Cardiac ventricle fibroblast (primary cell): ENCODE measurements around the gene INHBC. TPM values are rescaled to one million over a fixed set of nuclear protein-coding genes. Genes with fewer than 3 reads are reported as not detected.

Source experiments
- total RNA-seq: library from RNA; depleted of rRNA; stranded (reverse); fragments of >200 nt; gene quantifications from 2 replicates; pipeline ENCODE4 v1.2.3, GENCODE V29; 2015

The INHBC gene, protein sequence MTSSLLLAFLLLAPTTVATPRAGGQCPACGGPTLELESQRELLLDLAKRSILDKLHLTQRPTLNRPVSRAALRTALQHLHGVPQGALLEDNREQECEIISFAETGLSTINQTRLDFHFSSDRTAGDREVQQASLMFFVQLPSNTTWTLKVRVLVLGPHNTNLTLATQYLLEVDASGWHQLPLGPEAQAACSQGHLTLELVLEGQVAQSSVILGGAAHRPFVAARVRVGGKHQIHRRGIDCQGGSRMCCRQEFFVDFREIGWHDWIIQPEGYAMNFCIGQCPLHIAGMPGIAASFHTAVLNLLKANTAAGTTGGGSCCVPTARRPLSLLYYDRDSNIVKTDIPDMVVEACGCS
- not detected in 2 replicates for total RNA-seq

DNA sequence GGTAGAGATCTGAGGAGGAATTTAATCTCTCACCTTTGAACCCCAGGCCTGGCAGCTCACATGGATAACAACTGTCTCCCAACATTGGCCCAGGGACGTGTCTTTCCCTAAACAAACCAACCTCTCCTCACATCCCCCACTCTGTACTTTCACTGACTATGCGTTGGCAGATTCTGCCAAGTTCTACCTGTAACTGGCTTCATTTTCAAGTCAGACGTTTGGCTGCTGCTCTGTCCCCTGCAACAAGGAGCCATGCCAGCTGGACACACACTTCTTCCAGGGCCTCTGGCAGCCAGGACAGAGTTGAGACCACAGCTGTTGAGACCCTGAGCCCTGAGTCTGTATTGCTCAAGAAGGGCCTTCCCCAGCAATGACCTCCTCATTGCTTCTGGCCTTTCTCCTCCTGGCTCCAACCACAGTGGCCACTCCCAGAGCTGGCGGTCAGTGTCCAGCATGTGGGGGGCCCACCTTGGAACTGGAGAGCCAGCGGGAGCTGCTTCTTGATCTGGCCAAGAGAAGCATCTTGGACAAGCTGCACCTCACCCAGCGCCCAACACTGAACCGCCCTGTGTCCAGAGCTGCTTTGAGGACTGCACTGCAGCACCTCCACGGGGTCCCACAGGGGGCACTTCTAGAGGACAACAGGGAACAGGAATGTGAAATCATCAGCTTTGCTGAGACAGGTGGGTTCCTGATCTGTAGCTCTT is at the start of gene INHBC:
Gene INHBC, plus strand, starts transcription at position 268 of the 707 bp plus-strand sequence. Its CDS starts 103 bp downstream, at position 371.

DNA sequence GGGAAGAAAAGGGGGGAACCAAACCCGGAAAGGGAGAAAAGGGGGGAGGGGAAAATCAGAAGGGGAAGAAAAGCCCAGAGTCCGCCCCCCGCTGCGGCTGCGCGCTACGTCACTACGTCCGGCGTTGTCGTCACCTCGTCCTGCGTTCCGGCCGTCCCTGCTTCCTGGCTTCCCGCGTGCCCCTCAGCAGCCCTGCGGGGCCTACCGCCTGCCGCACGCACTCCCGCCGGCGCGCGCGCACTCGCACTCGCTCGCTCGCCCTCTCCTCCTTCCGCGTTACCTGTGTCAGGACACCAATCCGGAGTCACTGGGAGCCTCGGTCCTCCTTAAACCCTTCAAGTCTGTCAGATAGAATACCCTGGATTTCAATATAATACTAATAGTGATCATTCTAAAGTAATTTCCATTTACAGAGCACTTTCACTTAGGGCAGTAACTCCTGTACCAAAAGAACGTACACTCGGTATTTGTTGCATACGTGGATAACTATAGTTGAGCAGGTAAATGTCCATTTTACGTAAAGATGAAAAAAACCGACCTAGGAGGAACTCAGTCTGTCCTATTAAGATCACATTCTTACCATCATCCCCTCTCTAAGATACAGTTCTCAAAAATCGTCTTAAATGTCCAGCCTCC is 3.5 kb upstream of the INHBC start, which contains the start of gene R3HDM2:
Gene R3HDM2, minus strand, starts transcription at position 113 of the 636 bp plus-strand sequence. CDS start 120,615 bp downstream, outside the sequence.

DNA sequence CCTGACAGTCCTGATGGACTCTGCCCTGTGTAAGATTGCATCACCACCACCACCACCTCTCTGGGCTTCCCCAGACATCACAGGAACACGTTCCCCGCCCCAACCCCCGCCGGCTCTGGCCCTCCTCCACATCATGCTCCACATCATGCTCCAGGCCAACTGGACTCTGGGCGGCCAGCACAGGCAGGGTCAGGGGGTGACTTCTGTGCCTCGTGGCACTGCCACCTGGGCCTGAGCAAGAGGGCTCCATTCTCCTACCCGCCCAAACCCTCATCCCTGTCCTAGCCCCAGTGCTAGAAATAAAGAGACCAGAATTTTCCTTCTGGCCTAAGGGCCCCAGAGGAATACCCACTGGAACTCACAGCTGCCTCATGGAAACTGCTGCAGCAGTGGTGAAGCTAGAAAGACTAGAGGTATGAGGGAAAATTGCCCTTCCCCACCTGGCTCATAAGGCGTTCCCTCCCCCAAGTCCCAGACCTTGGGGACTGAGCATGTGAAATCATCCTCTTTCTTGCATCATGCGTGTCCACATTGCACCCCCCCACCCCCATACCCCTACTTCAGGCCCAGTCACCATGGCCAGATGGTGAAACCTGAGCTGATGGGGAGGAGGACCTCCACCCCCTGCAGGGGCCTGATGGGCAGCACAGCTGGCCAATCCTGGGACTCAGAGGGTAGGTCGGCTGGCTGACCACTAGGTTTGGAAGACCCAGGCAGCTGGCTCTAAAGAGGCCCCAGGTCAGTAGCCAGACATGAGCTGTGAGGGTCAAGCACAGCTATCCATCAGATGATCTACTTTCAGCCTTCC is 20.2 kb downstream of the INHBC start, which contains the start of gene INHBE:
Gene INHBE, plus strand, starts transcription at position 742 of the 808 bp plus-strand sequence. CDS start 230 bp downstream, outside the sequence.

DNA sequence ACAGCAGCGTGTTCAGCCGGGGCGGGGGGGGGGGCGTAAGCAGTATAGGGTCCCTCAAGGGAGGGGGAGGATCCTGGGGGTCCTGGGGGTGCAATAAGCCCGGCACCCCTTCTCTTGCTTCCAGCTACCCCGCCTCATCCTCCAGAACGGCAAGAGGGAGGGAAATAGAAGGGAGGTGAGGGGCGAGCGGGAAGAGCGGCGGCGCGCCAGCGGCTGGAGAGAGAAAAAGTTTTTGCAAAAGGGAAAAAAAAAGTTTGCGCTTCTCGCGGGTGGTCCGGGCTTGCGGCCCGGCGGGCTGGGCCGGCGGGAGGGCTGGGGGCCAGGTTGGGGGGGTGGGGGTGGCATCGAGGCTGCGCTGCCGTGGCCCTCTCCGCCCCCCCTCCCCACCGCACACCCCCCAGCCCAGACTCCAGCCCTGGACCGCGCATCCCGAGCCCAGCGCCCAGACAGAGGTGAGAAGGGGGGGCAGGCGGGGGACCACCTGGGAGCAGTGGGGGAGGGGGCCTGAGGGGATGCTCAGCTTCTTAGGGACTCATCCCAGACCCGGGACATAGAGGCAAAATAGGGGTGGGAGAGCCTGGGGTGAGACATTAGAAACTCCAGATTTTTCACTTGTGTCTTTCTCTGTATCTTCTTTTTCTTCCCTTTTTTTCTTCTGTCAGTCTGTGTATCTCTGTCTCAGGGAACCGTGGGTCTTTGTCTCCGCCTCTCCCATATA is 25.3 kb downstream of the INHBC start, which contains the start of gene GLI1:
Gene GLI1, plus strand, starts transcription at position 36 of the 718 bp plus-strand sequence. CDS start 3,907 bp downstream, outside the sequence.

DNA sequence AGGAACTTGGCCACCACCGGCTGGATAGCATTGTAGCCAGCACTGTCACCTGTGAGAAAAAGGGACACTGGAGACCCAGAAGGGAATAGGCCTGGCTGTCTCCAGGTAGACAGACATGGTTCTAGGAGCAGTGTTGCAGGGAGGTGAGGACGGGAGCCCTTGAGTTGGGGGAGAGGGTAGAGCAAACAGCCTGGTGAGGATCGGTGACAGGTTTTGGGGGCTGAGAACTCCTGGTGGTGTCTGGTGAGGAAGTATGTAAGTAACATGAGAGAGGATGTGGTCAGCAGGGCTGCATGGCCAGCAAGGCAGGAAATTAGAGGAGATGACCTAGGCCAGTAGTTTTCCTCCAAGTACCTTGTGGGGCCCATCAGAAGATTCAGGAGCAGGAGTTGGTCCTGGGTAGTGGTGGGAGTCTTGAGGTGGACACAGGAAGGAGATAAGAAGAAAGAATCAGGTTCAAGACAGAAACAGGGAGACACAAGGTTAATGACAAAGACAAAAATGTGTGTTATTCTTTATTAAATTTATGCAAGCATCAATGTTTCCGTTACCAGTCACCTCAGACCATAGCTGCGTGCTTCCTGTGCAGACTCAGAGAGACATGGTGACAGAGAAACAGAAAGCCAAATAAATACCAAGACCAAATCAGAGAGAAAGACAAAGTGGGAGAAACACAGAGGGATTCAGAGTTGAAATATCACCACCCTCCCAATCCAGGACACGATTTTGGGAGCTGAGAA is 45.0 kb downstream of the INHBC start, which contains the start of gene ARHGAP9:
Gene ARHGAP9, minus strand, starts transcription at position 491 of the 740 bp plus-strand sequence. Its CDS starts 460 bp downstream, at position 31.

DNA sequence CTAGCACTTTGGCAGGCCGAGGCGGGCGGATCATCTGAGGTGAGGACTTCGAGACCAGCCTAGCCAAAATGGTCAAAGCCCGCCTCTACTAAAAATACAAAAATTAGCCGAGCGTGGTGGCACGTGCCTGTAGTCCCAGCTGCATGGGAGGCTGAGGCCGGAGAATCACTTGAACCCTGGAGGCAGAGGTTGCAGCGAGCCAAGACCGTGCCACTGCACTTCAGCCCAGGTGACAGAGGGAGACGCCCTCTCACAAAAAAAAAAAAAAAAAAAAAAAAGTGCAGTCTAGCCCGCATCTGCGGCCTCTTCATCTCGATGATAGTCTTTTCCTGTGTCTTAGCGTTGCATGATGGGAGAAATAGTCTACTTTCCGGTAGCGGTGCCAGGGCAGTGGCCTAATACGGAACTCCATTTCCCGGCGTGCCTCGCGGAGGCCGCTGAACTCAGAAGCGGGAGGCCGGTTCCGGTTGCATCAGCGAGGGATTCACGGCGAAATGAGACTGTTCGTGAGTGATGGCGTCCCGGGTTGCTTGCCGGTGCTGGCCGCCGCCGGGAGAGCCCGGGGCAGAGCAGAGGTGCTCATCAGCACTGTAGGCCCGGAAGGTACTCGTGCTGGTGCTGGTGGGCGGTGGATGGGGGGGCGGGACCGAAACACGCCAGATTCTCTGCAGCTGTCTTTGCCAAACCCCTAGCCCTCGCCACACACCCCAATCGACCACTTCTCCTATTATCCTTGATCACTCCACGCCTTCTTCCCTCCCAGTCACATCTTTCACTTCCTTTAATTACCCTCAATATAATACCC is 53.2 kb downstream of the INHBC start, which contains the start of gene MARS1:
Gene MARS1, plus strand, starts transcription at position 472 of the 805 bp plus-strand sequence. Its CDS starts 23 bp downstream, at position 495.

Other genes starting within 250 kb of the INHBC start
- 17.6 and 21.4 TPM in 2 replicates for gene NXPH4, start 218.0 kb upstream of the INHBC start, total RNA-seq
- gene SHMT2, start 205.1 kb upstream of the INHBC start, total RNA-seq: 118 and 140 TPM in 2 replicates
- 0.20 and 3.1 TPM in 2 replicates for gene STAC3, start 183.6 kb upstream of the INHBC start, total RNA-seq
- gene R3HDM2, start 3.7 kb upstream of the INHBC start, total RNA-seq: 27.8 and 30.4 TPM in 2 replicates
- not detected in 2 replicates for gene INHBE, start 20.5 kb downstream of the INHBC start, total RNA-seq
- gene GLI1, start 25.0 kb downstream of the INHBC start, total RNA-seq: 0.05 TPM in 1 of 2 replicates, not detected in the other
- gene ARHGAP9, start 45.1 kb downstream of the INHBC start, total RNA-seq: not detected in 2 replicates
- 38.9 and 58.2 TPM in 2 replicates for gene MARS1, start 53.3 kb downstream of the INHBC start, total RNA-seq
- 14.0 and 19.4 TPM in 2 replicates for gene DDIT3, start 85.7 kb downstream of the INHBC start, total RNA-seq
- gene MBD6, start 88.0 kb downstream of the INHBC start, total RNA-seq: 9.9 and 10.6 TPM in 2 replicates
- 155 and 187 TPM in 2 replicates for gene DCTN2, start 112.4 kb downstream of the INHBC start, total RNA-seq
- gene KIF5A, start 115.3 kb downstream of the INHBC start, total RNA-seq: not detected in 2 replicates
- gene PIP4K2C, start 156.4 kb downstream of the INHBC start, total RNA-seq: 10.4 and 10.9 TPM in 2 replicates
- 6.0 and 10.2 TPM in 2 replicates for gene DTX3, start 170.0 kb downstream of the INHBC start, total RNA-seq
- gene ARHGEF25, start 176.7 kb downstream of the INHBC start, total RNA-seq: 4.8 and 9.6 TPM in 2 replicates
- gene B4GALNT1, start 198.4 kb downstream of the INHBC start, total RNA-seq: 0.25 and 0.29 TPM in 2 replicates